GM12891 (cell line): ENCODE results near the gene CHST8.

Source experiments
- POLR2A ChIP-seq: IDR thresholded peaks from 2 replicates; pipeline ENCODE4 v1.6.1; 2011; ENCODE audit warnings: low read depth, low read length, control low read depth
- POLR2AphosphoS5 ChIP-seq: IDR thresholded peaks from 2 replicates; pipeline ENCODE4 v1.6.1; 2011; ENCODE audit warnings: low read depth, low read length, control low read depth

DNA sequence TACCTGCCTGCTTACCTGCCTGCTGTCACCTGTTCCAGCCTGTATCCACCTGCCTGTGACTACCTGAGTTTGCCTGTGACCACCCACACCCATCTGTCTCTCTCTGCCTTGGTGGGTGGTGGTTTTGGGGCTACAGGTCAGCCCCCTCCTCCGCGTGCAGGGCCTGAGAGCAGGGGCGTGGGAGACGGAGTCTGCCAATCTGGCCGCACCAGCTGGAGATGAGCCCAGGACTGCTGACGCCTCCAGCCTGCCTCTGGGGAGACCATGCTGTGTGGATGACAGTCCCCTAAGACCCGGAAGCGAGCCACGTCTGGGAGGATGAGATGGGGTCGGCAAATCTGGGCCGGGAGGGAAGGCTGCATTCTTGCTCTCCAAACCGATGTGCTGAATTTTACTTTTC lies 159.0 kb downstream of the CHST8 start:
- TF ChIP-seq POLR2AphosphoS5 (no peak), POLR2A (no peak)
